Right ventricle myocardium superior (tissue), 1 donor: ENCODE data around the gene SNORC. TPM values are rescaled to one million over a fixed set of nuclear protein-coding genes. Genes with fewer than 3 reads are reported as not detected.

ENCODE experiments used
- ATAC-seq: fragments of 200-7000 bp; cut with Tn5 transposase; one replicate; pipeline ENCODE4 v1.9.1; 2020; ENCODE audit warnings: mild to moderate bottlenecking; ENCODE audit not compliant: poor library complexity
- DNase-seq: peaks from one replicate; pipeline ENCODE4 v3.0.0-alpha.2; 2020
- intact Hi-C: fragments of 100-400 bp; cut with DNase I; formaldehyde crosslinking; loops from one replicate; pipeline ENCODE4 v1.11.2; 2022
- total RNA-seq: library from RNA; stranded (reverse); fragmentation: NEBNext Ultra II Directional; extraction: Animal tissue kit (Norgen Biotek cat#: 25700); gene quantifications from one replicate; pipeline ENCODE4 v1.2.1, GENCODE V29; 2021
- donor health status: DM: no; HTN: yes; CAD: no; lungs with severe emphysema.

SNORC gene
- total RNA-seq, 1 donor from 2014 or later: 0.70 TPM

GRCh38 chr2:232877940-232878511, 8.0 kb downstream of the SNORC start:
- ATAC-seq (no peak), DNase-seq (peak; percentile 27)
- intact Hi-C loops: loop anchor here (10.0 kb wide), 1 partner anchor 157 kb away; the partner anchor contains the start of gene NEU2

- intact Hi-C loops: loop anchor here (10.0 kb wide), 1 partner anchor 156 kb away; the partner anchor contains the start of gene NEU2
- no peak for ATAC-seq
- DNase-seq: peak; percentile 22
These were observed 9.0 kb downstream of the SNORC start for GRCh38 chr2:232878855-232879617.

- ATAC-seq (no peak), DNase-seq (peak; percentile 40)
- intact Hi-C loops: loop anchor here (10.0 kb wide), 1 partner anchor 155 kb away; the partner anchor contains the start of gene NEU2
These were observed 9.8 kb downstream of the SNORC start for GRCh38 chr2:232879618-232880494.

GRCh38 chr2:232880764-232881351, 10.8 kb downstream of the SNORC start:
- ATAC-seq (no peak), DNase-seq (no peak)
- intact Hi-C loops: no loop called here

- DNase-seq (no peak), ATAC-seq (no peak)
- intact Hi-C loops: no loop called here
These were observed 12.0 kb downstream of the SNORC start for GRCh38 chr2:232882085-232882484.

- ATAC-seq: no peak
- peak; percentile 14 for DNase-seq
- intact Hi-C loops: no loop called here
These were observed 12.5 kb downstream of the SNORC start for GRCh38 chr2:232882505-232883115.

- ATAC-seq (no peak), DNase-seq (peak; percentile 39)
- intact Hi-C loops: no loop called here
These were observed 13.2 kb downstream of the SNORC start for GRCh38 chr2:232883116-232883721.

GRCh38 chr2:232884001-232884421, 13.9 kb downstream of the SNORC start:
- DNase-seq (peak; percentile 17), ATAC-seq (no peak)
- intact Hi-C loops: no loop called here

GRCh38 chr2:232884549-232885263, 14.6 kb downstream of the SNORC start:
- intact Hi-C loops: no loop called here
- no peak for ATAC-seq
- DNase-seq: peak; percentile 22

- intact Hi-C loops: no loop called here
- DNase-seq (peak; percentile 29), ATAC-seq (no peak)
These were observed 15.3 kb downstream of the SNORC start for GRCh38 chr2:232885264-232885961.

GRCh38 chr2:232886176-232886575, 16.1 kb downstream of the SNORC start:
- intact Hi-C loops: no loop called here
- ATAC-seq: no peak
- DNase-seq: no peak

GRCh38 chr2:232886632-232887031, 16.6 kb downstream of the SNORC start:
- no peak for ATAC-seq
- peak; percentile 8 for DNase-seq

GRCh38 chr2:232887171-232887850, 17.2 kb downstream of the SNORC start:
- intact Hi-C loops: no loop called here
- ATAC-seq: no peak
- DNase-seq: peak; percentile 14

More at GRCh38 chr2:232886632-232887031, 16.6 kb downstream of the SNORC start:
- intact Hi-C loops: no loop called here

GRCh38 chr2:232888099-232888836, 18.2 kb downstream of the SNORC start:
- DNase-seq (peak; percentile 13), ATAC-seq (no peak)
- intact Hi-C loops: no loop called here

GRCh38 chr2:232888839-232889529, 18.9 kb downstream of the SNORC start:
- intact Hi-C loops: no loop called here
- DNase-seq (peak; percentile 7), ATAC-seq (no peak)
